AG09309 (cell line): Measurements from ENCODE around the gene B9D2.

Source experiments
- DNase-seq: peaks from one replicate; pipeline ENCODE4 v3.0.0-alpha.2; 2010; ENCODE audit warnings: low read depth
- H3K4me3 ChIP-seq: 2 replicates; pipeline ENCODE4 v1.5.1; 2011; ENCODE audit warnings: mild to moderate bottlenecking, low read depth, low read length, moderate library complexity; ENCODE audit not compliant: control insufficient read depth
- TF ChIP-seq, protein P1 (sequence below): IDR thresholded peaks from 2 replicates; pipeline ENCODE4 v1.5.1; 2011; ENCODE audit warnings: mild to moderate bottlenecking, low read depth, low read length, inconsistent platforms; ENCODE audit not compliant: insufficient read depth, control insufficient read depth; ENCODE audit errors: missing control alignments

B9D2 gene

GRCh38 chr19:41334793-41335192 lies 29.2 kb downstream of the B9D2 start:
- TF ChIP-seq, protein P1, sequence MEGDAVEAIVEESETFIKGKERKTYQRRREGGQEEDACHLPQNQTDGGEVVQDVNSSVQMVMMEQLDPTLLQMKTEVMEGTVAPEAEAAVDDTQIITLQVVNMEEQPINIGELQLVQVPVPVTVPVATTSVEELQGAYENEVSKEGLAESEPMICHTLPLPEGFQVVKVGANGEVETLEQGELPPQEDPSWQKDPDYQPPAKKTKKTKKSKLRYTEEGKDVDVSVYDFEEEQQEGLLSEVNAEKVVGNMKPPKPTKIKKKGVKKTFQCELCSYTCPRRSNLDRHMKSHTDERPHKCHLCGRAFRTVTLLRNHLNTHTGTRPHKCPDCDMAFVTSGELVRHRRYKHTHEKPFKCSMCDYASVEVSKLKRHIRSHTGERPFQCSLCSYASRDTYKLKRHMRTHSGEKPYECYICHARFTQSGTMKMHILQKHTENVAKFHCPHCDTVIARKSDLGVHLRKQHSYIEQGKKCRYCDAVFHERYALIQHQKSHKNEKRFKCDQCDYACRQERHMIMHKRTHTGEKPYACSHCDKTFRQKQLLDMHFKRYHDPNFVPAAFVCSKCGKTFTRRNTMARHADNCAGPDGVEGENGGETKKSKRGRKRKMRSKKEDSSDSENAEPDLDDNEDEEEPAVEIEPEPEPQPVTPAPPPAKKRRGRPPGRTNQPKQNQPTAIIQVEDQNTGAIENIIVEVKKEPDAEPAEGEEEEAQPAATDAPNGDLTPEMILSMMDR: no peak
- H3K4me3 ChIP-seq: no peak overlapping the region
- no peak for DNase-seq

DNA sequence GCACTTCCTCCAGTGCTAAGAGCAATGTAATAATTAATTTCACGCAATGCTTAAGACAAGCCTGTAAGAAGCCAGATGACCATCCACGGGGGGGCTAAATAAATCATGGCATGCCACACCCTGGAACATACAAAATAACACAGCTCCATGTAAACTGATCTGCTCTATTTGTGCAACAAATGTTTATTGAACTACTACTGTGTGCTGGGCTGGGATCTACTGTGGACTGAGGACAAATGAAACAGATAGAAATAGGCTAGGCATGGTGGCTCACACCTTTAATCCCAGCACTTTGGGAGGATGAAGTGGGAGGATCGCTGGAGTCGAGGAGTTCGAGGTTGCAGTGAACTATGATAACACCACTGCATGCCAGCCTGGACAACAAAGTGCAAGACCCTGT lies 31.5 kb downstream of the B9D2 start:
- no peak overlapping the region for H3K4me3 ChIP-seq
- TF ChIP-seq, protein P1: no peak
- no peak for DNase-seq

- TF ChIP-seq, protein P1: no peak
- H3K4me3 ChIP-seq: no peak overlapping the region
- no peak for DNase-seq
These were observed 31.9 kb downstream of the B9D2 start for GRCh38 chr19:41332000-41332399.

DNA sequence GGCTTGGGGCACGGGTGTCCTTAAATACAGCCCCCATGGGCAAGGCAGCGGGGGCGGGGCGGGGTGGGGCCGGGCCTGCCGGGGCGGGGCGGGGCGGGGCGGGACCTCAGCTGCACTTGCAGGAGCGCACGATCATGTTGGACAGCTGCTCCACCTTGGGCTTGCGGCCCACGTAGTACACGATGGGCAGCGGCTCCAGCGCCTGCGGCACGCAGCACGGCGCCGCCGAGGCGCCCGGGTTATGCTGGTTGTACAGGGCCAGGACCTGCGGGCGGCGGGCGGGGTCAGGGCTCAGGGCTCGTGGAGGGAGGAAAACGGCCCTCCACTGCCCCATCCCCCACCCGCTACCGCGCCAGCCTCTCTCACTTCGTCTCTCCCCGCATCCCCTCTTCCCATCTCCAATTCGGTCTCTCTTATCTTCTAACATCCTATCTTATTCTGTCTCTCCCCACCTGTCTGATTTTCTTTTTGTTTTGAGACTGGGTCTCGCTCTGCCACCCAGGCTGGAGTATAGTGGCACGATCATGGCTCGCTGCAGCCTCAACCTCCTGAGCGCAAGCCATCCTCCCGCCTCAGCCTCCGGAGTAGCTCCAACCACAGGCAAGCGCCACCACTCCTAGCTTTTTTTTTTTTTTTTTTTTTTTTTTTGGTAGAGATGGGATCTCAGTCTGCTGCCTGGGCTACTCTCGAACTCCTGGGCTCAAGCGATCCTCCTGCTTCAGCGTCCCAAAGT lies 32.8 kb downstream of the B9D2 start:
- TF ChIP-seq, protein P1: no peak
- DNase-seq: no peak
- no peak overlapping the region for H3K4me3 ChIP-seq

- TF ChIP-seq, protein P1: no peak
- DNase-seq: no peak
- H3K4me3 ChIP-seq: no peak overlapping the region
These were observed 33.5 kb downstream of the B9D2 start for GRCh38 chr19:41330481-41330880.

DNA sequence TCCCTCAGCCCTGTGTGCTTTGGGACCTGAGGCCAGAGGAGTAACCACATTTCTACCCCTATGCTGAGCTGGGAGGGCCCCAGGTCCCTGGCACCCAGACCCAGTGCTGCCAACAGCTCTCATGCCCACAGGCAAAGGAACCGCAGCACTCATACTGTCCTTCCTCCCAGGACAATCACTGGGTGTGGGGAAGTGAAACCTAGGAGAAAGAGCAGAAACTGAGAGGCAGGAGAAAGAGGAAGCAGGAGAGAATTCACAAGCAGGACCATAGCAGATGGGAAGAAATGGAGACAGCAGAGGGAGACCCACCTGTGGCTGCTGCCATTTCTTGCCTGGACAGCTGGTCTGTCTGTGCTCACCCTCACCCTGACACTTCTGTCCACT lies 35.1 kb downstream of the B9D2 start:
- TF ChIP-seq, protein P1: no peak
- H3K4me3 ChIP-seq: no peak overlapping the region
- no peak for DNase-seq

GRCh38 chr19:41328157-41328841 lies 35.6 kb downstream of the B9D2 start:
- H3K4me3 ChIP-seq: no peak overlapping the region
- DNase-seq: no peak
- TF ChIP-seq, protein P1: no peak
